NCI-H82 treated with DMSO at 0.1 percent for 48 hours (cell line): ENCODE measurements around the gene HYAL3.
A peak's percentile ranks its signal among the peaks of the same experiment; 100 is the strongest.

Source experiments
- DNase-seq: peaks from one replicate; lab custom pipeline; 2025; ENCODE audit not compliant: unreplicated experiment; lab: John Stamatoyannopoulos, UW

Gene HYAL3

GRCh38 chr3:50298836-50299637 lies at the start of gene HYAL3, which contains the start of gene NAA80:
HYAL3 (minus strand) TSS chr3:50299405; CDS start chr3:50295602, 3,803 bp downstream.
NAA80 (minus strand) TSS chr3:50299405; CDS start chr3:50297463, 1,942 bp downstream.
- DNase-seq, result peak; percentile 92

GRCh38 chr3:50347187-50347813 lies 48.1 kb upstream of the HYAL3 start:
- DNase-seq, result no peak

GRCh38 chr3:50345586-50346234 lies 46.5 kb upstream of the HYAL3 start, which contains the start of gene ZMYND10:
ZMYND10 (minus strand) TSS chr3:50345732; CDS start chr3:50345579, 153 bp downstream.
- DNase-seq, result peak; percentile 11

GRCh38 chr3:50345008-50345407 lies 45.8 kb upstream of the HYAL3 start:
- no peak for DNase-seq

- DNase-seq, result no peak
Observed at GRCh38 chr3:50342813-50343633, 43.8 kb upstream of the HYAL3 start.

- no peak for DNase-seq
Observed at GRCh38 chr3:50341996-50342650, 42.9 kb upstream of the HYAL3 start.

- no peak for DNase-seq
Observed at GRCh38 chr3:50341537-50341936, 42.3 kb upstream of the HYAL3 start.

- no peak for DNase-seq
Observed at GRCh38 chr3:50340448-50341329, 41.5 kb upstream of the HYAL3 start, which contains the start of gene RASSF1. RASSF1 (minus strand) TSS chr3:50340836; CDS start chr3:50340805, 31 bp downstream.

- no peak for DNase-seq
Observed at GRCh38 chr3:50340147-50340447, 40.9 kb upstream of the HYAL3 start.

GRCh38 chr3:50339485-50340146 lies 40.4 kb upstream of the HYAL3 start:
- no peak for DNase-seq

- no peak for DNase-seq
Observed at GRCh38 chr3:50338965-50339364, 39.8 kb upstream of the HYAL3 start.

GRCh38 chr3:50337175-50337861 lies 38.1 kb upstream of the HYAL3 start:
- DNase-seq, result peak; percentile 93

- no peak for DNase-seq
Observed at GRCh38 chr3:50336452-50337174, 37.4 kb upstream of the HYAL3 start.

GRCh38 chr3:50334339-50335075 lies 35.3 kb upstream of the HYAL3 start:
- DNase-seq, result no peak

GRCh38 chr3:50333744-50334328 lies 34.6 kb upstream of the HYAL3 start:
- DNase-seq, result no peak

- DNase-seq, result no peak
Observed at GRCh38 chr3:50331364-50331907, 32.2 kb upstream of the HYAL3 start.
